SK-N-SH treated with all-trans-retinoic acid at 6 μM for 48 hours (cell line): ENCODE measurements around the gene SLC37A1.

ENCODE experiments used
- BACH2 ChIP-seq: fragments of 250-450 bp; sonication (Bioruptor Pico); IDR thresholded peaks from 2 replicates; pipeline ENCODE4 v1.9.0; 2021; ENCODE audit warnings: mild to moderate bottlenecking, borderline replicate concordance
- CSDC2 ChIP-seq: fragments of 250-450 bp; sonication (Bioruptor Pico); IDR thresholded peaks from 2 replicates; pipeline ENCODE4 v1.5.0; 2020; ENCODE audit warnings: mild to moderate bottlenecking, moderate library complexity
- TOX ChIP-seq: fragments of 250-450 bp; sonication (Bioruptor Pico); IDR thresholded peaks from 2 replicates; pipeline ENCODE4 v1.8.0; 2021; ENCODE audit warnings: mild to moderate bottlenecking, moderate library complexity, borderline replicate concordance
- ZNF8 ChIP-seq: fragments of 450-650 bp; formaldehyde crosslinking; IDR thresholded peaks from 2 replicates; pipeline ENCODE4 v1.5.0; 2020; ENCODE audit warnings: mild to moderate bottlenecking, moderate library complexity
- TF ChIP-seq, protein P1 (sequence below): fragments of 250-450 bp; sonication (Bioruptor Pico); IDR thresholded peaks from 2 replicates; pipeline ENCODE4 v1.5.0; 2020; ENCODE audit warnings: mild to moderate bottlenecking, moderate library complexity
- TF ChIP-seq, protein P2 (sequence below): fragments of 250-450 bp; sonication (Bioruptor Pico); IDR thresholded peaks from 2 replicates; pipeline ENCODE4 v1.5.1; 2021; ENCODE audit warnings: mild to moderate bottlenecking, moderate library complexity

DNA sequence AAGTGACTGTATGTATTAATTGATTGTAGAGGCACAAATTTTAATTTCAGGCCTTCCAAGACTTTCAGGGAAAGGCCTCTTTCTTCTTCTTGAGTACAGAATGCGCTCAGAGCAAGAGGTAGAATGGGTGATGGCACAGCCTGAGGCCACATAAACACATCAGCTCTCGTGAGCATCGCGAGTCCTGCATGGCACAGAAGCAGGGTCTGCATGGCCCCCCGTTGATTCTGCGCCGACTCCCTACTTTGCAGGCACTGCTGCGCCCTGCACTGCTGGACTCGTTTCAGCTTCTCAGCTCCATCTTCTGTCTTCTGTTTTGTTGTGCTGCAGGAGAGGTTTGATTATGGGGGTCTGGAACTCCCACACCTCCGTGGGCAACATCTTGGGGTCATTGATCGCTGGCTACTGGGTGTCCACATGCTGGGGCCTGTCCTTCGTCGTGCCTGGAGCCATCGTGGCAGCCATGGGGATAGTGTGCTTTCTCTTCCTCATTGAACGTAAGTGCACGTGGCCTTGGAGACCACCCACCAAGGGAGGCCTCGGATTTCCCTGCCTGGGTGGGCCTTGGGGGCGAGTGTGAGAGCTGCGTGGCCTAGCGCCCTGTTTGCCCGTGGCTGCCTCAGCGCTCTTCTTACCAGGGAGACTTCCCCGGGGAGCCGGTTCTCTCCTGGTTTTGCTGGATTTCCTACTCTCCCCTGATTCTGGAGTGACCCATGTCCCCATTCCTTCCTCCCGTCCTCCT is 29.6 kb downstream of the SLC37A1 start:
- TF ChIP-seq, protein P1, sequence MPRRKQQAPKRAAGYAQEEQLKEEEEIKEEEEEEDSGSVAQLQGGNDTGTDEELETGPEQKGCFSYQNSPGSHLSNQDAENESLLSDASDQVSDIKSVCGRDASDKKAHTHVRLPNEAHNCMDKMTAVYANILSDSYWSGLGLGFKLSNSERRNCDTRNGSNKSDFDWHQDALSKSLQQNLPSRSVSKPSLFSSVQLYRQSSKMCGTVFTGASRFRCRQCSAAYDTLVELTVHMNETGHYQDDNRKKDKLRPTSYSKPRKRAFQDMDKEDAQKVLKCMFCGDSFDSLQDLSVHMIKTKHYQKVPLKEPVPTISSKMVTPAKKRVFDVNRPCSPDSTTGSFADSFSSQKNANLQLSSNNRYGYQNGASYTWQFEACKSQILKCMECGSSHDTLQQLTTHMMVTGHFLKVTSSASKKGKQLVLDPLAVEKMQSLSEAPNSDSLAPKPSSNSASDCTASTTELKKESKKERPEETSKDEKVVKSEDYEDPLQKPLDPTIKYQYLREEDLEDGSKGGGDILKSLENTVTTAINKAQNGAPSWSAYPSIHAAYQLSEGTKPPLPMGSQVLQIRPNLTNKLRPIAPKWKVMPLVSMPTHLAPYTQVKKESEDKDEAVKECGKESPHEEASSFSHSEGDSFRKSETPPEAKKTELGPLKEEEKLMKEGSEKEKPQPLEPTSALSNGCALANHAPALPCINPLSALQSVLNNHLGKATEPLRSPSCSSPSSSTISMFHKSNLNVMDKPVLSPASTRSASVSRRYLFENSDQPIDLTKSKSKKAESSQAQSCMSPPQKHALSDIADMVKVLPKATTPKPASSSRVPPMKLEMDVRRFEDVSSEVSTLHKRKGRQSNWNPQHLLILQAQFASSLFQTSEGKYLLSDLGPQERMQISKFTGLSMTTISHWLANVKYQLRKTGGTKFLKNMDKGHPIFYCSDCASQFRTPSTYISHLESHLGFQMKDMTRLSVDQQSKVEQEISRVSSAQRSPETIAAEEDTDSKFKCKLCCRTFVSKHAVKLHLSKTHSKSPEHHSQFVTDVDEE (CRISPR knock-in tag): no peak
- TF ChIP-seq CSDC2 (no peak), TOX (CRISPR knock-in tag) (no peak), ZNF8 (CRISPR knock-in tag) (no peak), BACH2 (CRISPR knock-in tag) (no peak)
- TF ChIP-seq, protein P2, sequence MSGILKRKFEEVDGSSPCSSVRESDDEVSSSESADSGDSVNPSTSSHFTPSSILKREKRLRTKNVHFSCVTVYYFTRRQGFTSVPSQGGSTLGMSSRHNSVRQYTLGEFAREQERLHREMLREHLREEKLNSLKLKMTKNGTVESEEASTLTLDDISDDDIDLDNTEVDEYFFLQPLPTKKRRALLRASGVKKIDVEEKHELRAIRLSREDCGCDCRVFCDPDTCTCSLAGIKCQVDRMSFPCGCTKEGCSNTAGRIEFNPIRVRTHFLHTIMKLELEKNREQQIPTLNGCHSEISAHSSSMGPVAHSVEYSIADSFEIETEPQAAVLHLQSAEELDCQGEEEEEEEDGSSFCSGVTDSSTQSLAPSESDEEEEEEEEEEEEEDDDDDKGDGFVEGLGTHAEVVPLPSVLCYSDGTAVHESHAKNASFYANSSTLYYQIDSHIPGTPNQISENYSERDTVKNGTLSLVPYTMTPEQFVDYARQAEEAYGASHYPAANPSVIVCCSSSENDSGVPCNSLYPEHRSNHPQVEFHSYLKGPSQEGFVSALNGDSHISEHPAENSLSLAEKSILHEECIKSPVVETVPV (CRISPR knock-in tag): no peak
